T-helper 2 cell treated with Interferon-gamma antibody and Interleukin-4, amounts not matched to agents 100 ng/mL and 5 ng/mL, for 36 hours (primary cell): ENCODE measurements around the gene SPRED1. TPM values are rescaled to one million over a fixed set of nuclear protein-coding genes. Genes with fewer than 3 reads are reported as not detected.
"Not testable (repeated sequence)": the region's sequence is repeated elsewhere in the genome, so short reads cannot be mapped to it uniquely, and the experiment has no call there.

ENCODE experiments used
- intact Hi-C: fragments of 100-400 bp; cut with micrococcal nuclease; formaldehyde crosslinking; loops from one replicate; pipeline ENCODE4 v1.15.1; 2023
- total RNA-seq: library from RNA; stranded (reverse); gene quantifications from 2 replicates; pipeline ENCODE4 v1.2.3, GENCODE V29; 2022

Gene SPRED1
- total RNA-seq, 1 donor from 2014 or later: not detected

DNA sequence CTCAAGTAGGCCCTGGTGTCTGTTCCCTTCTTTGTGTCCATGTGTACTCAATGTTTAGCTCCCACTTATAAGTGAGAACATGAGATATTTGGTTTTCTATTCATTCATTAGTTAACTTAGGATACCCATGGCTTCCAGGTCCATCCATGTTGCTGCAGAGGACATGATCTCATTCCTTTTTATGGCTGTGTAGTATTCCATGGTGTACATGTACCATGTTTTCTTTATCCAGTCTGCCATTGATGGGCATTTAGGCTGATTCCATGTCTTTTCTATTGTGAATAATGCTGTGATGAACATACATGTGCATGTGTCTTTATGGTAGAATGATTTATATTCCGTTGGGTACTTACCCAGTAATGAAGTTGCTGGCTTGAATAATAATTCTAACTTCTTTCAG is 24.6 kb downstream of the SPRED1 start:
- intact Hi-C loops: not testable (repeated sequence)

DNA sequence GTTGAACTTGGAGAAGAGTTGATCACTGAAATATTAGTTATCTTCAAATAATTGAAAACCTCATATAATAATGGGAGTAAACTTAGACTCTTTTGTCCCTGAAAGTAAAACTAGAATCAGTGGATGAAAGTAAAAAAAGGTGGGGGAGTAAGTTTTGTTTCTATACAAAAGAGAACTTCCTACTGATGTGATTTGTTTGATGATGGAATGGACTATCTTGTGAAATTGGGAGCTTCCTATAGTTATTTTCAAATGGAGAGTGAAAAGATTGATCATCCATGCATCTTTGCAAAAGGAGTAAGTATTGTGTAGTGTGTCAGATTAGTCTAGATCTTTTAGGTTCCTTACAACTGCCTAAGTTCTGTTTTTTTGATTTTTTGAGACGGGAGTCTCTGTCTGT is 28.4 kb downstream of the SPRED1 start:
- intact Hi-C loops: no loop called here

DNA sequence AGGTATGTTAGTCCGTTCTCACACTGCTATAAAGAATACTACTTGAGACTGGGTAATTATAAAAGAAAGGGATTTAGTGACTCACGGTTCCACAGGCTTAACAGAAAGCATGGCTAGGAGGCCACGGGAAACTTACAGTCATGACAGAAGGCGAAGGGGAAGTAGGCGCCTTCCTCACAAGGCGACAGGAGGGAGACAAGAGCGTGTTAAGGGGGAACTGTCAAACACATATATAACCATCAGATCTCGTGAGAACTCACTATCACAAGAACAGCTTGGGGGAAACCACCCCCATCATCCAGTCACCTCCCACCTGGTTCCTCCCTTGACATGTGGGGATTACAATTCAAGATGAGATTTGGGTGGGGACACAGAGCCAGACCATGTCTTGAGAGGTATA is 30.4 kb downstream of the SPRED1 start:
- intact Hi-C loops: no loop called here

DNA sequence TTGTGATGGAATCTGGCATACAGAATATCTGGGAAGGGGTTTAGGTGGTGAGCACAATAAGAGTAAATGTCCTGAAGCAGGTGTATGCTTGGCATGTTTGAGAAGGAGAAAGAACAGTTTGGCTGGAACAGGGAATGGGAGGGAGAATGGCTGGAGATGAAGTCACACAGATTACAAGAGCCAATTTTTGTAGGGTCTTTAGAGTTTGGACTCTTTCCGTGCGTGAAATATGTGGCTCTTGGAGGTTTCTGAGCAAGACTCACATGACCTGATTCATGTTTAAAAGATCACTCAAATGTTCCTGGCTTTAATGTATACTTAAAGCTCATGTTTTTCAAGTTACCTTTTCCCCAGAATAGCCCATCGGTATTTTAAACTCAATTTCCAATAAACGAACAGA is 32.8 kb downstream of the SPRED1 start:
- intact Hi-C loops: no loop called here

DNA sequence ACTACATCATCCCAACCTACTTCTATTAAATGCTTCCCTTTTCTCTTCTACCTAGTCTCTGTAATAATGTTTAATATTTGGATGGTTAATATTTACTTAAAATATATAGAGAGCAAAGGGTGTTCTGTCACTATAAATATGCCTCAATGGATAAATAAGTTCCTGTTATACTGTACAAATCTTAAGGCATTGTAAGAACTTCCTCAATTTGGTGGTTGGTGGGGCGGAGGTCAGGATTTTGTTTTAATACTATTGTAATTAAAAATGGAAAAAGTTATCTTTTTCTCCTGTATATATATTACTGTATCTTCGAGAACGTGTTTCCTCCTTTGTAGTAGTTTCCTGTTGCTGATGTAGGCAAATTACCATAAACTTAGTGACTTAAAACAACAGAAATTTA is 41.5 kb downstream of the SPRED1 start:
- intact Hi-C loops: no loop called here

DNA sequence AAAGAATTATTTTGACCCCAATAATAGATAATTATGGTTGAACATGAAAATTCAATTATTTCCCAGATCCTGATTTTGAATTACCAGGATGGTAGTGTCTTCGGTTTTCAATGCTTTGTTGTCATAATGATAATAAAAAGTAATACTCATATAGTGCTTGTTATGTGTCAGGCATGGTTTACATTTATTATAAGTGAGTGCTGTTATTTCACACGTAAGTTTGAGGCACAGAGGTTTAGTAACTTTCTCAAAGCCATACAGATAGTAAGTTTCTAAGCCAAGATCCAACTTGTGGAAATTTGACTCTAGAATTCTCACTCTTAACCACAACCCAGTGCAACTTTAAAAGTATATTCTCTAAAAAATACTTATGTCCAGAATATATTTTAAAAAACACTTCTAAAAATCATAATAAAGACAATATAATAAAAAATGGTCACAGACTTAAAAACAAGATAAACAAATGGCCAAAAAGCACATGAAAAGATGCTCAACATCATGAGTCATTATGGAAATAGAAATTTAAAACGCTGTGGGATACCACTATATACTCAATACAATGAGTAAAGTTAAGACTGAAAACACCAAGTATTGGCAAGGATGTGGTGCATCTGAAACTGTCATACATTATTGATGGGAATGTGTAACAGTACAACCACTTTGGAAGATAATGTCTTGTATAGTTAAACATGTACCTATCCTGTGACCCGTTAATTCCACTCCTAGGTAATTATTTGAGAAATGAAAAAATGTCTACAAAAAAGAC is 45.2 kb downstream of the SPRED1 start:
- intact Hi-C loops: no loop called here

DNA sequence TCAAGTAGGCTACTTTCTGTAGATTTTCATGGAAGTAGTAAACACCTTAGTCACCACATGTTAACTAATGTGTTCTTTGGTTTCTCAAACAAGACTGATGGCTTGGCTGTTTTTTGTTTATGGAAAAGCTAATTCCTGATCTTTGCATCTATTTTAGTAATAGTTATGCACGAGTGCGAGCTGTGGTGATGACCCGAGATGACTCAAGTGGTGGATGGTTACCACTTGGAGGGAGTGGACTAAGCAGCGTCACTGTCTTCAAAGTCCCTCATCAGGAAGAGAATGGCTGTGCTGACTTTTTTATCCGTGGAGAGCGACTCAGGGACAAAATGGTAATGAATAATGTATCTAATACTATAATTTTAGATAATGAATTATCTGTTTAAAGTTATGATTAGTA is 46.6 kb downstream of the SPRED1 start:
- intact Hi-C loops: no loop called here

DNA sequence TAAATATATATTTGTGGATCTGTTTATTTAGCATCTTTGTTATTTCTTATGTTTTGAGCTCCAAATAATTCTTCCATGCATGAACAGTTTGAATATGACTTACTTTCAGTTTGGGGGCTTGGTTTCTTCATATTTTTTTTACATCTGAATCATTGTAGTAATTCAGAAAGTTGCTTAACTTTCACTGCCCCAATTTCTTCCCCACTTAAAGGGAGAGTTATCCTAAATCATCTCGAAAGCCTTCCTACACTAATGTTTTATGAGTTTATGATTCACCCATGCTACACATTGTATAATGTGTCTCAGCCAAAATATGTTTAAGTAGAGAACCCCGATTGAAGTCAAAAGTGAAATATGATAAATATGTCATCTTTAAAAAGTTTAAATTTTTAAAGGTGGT is 47.8 kb downstream of the SPRED1 start:
- intact Hi-C loops: no loop called here

DNA sequence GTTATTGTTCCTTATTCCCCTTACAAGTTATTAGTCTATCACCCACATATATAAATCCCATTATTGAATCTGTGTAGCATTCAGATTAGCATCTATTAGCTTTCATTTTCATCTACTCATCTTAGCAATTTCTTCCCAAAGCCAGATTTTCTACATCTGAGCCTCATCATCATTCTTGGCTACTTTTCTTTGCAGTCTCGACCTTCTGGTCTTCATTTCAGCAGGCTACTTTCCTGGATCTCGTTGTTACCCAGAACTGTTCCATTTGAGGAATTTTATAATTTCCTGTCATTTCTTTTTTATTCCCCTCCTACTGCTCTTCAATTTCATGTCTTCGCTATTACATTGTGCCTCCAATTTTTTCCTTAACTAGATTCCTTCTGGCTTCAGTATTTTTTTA is 51.8 kb downstream of the SPRED1 start:
- intact Hi-C loops: no loop called here

DNA sequence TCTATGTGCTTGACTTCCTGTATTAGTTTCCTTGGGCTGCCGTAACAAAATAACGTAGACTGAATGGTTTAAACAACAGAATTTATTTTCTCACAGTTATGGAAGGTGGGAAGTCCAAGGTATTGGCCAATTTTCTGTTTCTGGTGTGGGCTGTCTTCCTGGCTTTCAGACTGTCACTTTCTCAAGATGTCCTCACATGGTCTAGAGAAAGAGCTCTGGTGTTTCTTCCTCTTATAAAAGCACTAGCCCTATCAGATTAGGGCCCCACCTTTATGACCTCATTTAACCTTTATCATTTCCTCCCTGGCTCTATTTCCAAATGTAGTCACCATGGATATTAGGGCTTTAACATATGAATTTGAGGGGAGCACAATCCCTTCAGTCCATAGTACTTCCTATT is 54.6 kb downstream of the SPRED1 start:
- intact Hi-C loops: no loop called here

DNA sequence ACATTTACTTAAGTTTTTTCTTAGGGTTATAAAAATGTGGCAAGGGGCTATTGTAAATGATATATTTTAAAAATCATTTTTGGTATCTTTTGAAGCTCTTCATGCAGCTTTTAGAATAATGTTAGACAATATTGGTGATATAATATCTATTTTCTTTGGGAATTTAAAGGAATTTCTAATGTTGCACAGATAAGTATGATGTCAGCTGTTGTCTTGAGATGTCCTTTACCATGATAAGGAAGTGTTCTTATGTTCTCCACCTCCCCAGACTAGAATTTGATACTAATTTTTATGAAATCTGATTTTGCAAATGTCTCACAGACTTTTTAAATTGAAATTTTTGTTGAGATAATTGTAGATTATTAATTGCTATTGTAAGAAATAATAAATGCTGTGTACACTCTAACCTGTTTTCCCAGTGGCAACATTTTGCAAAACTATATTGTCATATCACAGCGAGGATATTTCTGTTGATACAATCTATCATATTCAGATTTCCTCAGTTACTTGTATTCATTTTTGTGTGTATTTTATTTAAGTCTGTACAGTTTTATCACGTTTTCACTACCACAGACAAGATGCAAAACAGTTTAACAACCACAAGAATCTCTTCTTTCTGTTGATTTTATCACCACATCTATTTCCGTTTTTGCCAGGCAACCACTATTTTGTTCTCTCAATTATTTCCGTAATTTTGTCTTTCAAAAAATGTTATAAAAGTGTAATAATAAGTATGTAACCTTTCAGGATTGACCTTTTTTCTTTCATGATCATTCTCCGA is 55.4 kb downstream of the SPRED1 start:
- intact Hi-C loops: no loop called here

DNA sequence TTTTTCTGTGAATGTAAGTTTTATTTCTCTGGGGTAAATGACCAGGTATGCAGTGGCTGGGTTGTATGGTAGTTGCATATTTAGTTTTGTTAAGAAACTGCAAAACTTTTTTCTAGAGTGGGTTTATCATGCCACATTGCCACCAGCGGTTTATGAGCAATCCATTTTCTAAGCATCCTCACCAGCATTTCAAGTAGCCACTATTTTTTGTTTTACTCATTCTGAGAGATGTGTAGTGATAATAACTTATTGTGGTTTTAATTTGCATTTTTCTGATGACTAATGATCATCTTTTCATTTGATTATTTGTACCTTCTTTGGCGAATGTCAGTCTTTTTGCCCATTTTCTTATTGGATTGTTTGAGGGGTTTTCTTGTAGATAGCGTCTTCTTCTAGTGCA is 56.2 kb downstream of the SPRED1 start:
- intact Hi-C loops: no loop called here

DNA sequence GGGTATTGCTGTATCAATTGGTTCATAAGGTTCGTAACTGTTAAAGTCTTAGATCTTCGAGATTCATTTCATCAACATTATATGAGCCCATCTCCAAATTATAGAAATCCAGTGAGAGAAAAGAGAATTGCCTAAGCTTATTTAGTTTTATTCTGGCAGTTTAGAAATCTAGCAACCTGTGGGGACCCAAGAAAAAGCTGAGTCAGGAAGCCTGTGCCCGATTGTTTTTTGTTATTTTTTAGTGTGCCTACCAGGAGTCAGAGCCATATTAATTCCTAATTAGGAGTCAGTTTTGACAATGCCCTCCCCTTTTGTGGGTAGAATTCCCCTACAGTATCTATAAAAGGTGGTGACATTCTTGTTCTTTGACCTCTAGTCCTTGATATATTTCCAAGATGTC is 59.6 kb downstream of the SPRED1 start:
- intact Hi-C loops: no loop called here

DNA sequence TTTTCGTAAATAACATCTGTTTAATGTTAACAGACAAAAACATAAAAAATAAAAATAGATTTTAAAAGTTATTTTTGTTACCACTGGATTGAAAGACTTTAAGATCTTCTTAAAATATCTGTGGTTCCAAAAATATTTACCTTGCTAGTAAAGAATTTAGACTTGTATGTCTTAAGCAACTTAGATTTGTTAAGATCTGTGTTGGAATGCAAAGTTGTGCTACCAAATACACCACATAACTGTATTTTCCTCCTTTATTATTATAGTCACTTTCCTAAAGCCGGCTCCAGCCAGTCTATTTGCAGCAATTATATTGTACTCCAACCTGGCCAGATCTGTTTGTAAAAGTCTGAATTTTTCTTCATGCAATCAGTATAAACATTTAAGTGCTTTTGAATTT is 63.7 kb downstream of the SPRED1 start:
- intact Hi-C loops: no loop called here

DNA sequence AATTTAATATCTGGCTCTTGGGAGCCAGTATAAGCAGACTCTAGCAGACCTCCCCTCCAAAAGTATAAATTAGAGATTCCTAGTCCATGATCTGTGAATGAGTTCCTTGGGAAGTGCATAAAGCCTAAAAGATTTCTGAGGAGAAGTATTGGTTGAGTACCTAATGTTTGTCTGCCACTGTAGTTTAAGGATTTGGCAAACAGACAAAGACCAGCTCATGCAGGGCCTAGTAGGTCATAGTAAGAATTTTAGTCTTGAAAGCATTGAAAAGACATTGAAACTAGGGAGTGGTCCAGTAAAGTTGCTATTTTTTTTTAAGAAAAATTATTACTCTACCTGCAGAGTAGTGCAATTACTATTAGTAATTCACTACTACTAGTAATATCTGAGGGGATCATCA is 67.5 kb downstream of the SPRED1 start:
- intact Hi-C loops: no loop called here

DNA sequence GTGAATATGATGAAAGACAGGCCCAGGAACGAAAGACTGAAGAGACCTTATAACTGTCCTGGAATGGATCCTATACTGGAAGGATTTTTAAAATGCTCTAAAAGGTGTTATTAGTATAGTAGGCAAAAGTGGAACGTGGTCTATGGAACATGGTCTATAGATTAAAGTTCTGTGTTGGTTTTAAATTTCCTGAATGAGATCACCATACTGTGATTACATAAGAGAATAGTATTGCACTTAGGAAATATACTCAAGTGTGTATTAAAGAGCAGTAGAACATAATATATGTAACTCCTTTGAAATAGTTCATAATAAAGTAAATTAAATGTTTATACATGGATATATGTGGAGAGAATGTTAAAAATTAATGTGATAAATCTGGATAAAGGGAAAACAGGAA is 68.2 kb downstream of the SPRED1 start:
- intact Hi-C loops: no loop called here

DNA sequence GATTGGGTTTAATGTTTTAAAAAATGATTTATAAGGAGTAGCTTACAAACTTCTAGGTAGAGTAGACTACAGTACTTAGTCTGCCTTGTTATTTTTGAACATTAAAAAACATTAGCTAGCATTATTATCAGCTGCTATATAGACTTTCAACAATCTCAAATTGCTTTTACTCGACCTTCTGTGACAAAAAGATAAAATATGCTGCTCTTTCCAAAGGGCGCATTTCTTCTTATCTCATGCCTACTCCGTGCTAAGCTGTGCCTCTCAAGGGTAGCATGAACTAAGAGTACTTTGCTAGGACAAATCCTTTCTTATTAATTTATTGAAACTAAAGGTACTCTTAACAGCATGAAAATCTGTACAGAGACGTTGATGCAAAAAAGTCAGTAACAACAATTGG is 71.3 kb downstream of the SPRED1 start:
- intact Hi-C loops: no loop called here

DNA sequence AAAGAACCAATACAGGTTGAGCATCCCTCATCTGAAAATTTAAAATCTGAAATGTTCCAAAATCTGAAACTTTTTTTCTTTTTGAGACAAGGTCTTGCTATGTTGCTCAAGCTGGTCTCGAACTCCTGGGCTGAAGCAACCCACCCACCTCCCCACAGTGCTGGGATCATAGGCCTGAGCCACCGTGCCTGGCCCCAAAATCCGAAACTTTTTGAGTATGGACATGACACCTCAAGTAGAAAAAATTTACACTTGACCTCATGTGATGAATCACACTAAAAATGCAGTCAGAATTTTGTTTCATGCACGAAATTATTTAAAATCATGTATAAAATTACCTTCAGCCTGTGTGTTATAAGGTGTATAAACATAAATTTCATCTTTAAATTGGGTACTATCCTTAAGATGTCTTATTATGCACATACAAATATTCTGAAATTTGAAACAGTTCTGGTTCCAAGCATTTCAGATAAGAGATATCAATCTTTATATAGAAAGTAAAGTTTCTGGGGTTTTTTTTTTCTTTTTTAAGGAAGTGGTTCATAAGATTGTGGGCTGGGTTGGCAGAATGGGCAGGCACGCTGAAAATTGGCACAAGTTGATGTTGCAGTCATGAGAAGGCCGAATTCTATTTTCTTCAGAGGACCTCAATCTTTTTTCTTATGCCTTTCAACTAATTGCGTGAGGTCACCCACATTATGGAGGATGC is 72.5 kb downstream of the SPRED1 start:
- intact Hi-C loops: no loop called here

DNA sequence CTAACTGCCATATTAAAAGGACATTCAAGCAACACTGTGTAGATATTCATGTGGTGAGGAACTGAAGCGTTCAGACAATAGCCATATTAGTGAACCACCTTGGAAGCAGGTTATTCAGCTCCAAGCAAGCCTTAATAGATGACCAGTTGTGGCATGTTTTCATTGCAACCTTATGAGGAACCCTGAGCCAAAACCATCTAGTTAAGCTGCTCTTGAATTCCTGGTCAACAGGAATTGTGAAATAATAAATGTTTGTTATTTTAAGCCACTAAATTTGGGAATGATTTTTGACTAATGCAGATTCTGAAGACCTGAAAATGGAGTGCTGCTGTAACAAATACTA is 73.0 kb downstream of the SPRED1 start:
- intact Hi-C loops: no loop called here

DNA sequence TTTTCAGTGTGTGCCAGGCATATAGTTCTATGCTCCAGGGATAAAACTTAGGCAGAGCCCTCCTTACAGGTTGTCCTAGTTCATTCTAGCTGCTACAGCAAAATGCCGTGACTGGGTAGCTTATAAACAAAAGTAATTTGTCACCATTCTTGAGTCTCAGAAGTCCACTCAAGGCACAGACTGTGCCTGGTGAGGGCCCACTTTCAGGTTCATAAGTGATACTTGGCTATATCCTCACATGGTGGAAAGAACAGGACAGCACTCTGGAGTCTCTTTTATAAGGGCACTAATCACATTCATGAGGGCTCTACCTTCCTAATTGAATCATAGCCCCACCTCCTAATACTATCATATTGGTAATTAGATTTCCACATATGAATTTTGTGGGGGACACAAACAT is 80.1 kb downstream of the SPRED1 start:
- intact Hi-C loops: no loop called here

DNA sequence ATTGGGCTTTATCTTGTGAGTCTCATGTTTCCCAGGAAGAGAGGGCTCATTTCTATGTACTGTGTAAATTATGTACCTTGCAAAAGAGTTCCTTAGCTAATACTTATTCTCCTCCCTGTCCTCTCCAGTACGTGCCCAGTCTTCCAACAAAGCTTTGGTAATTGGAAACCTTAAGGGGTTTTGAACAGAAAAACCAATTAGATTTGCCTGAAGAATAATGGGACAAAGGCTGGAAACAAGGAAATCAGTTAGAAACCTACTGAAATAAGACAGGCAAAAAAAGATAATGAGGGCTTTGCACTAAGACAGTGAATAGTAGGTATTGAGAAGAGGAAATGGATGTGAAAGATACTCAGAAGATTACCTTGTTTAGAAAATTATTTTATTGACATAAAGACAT is 82.5 kb downstream of the SPRED1 start:
- intact Hi-C loops: no loop called here

DNA sequence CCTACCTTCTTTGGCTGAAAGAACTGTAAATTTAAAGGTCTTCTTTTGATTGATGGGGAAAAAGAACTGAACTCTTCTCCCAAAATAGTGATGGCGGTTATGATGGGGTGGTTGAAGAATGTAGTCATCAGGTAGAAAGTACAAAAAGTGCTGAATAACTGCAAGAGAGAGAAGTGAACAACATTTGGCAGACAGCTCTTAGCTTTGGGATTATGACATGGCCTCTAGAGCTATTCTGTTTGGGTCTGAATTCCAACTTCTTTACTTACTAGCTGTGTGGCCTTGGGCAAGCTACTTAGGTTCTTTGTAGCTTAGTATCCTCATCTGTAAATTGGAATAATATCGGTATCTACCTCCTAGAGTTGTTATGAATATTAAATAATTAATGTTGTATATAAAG is 91.7 kb downstream of the SPRED1 start:
- intact Hi-C loops: no loop called here

DNA sequence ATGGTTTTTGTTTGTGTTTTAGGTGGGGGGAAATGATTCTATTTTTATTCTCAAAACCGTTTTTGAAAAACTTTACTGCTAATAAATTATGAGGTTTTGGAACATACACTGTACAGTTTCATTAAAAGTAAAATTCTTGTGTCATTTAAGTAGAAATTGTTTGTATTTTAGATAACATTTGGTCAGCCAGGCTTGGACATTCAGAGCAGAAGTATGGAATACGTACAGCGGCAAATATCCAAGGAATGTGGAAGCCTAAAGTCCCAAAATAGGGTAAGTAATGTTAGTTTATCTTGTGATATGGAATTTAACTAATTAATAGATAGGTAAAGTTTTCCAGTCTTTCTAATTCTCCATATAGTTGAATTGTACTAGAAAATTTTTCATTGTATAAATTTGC is 96.6 kb downstream of the SPRED1 start:
- intact Hi-C loops: no loop called here
